Activated CD8-positive, alpha-beta memory T cell treated with anti-CD3 and anti-CD28 coated beads for 48 hours (primary cell): ENCODE measurements around the gene STXBP6.

Experiments
- DNase-seq, 3 experiments: peaks; one replicate each; pipeline ENCODE4 v3.0.0-alpha.2; 2020; ENCODE audit warnings: low read depth in 2 of 3, low spot score in 2 of 3

Gene STXBP6

DNA sequence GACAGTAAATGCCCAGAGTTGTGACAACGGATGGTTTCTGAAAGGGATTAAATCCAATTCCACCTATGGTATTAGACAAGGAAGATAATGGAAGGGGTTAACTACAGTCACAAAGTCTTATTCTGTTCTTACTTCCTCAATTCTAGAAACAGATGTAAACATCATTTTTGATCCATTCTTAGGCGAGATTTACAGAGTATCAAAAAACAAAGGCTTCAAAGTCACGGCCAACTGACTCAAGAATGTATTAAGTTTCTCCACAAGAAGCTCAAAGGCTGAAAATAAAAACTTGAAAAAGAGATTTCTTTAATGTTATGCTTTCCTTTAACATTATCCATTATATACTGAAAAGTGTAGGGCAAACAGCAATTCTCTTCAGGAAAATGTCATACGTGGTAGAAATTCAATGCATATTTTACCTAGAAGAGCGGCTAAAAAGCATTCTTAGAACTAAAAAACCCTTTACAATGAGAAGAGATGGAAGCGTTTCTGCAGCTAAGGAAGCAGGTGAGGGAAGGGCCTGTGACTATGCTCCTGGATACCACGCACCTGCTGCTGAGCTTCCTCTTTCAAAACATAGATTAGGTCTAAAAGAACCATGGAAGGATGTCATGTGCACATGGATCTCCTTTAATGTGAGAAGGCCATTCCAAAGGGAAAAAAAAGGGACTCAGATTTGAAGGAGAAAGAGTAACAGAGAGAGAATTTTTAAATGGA, 185.8 kb downstream of the STXBP6 start:
- DNase-seq: no peak

DNA sequence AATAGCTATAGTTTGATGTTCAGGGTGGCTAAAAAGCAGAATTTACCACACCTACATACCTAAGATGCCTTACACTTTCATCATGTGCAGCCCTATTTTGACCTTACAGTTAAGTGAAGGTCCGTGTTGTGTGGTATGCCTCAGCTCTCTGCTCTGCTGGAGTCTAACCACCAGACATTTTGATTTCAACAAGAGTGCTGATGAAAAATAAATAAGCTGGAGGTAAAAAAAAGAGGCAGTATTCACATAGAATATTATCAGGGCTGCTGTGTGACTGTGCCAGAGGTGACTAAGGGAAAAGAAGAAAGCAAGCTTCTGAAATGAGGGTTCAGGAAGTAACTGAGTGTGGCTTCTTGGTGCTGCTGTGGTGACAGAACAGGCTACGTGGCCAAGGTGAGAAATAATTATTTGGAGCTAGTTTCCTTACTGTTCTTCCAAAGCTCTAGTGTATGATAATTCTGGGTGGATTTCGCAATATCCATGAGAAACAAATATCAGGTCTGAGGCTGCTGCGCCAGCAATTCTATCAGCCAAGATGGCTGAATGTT, 188.8 kb downstream of the STXBP6 start:
- DNase-seq: no peak

DNA sequence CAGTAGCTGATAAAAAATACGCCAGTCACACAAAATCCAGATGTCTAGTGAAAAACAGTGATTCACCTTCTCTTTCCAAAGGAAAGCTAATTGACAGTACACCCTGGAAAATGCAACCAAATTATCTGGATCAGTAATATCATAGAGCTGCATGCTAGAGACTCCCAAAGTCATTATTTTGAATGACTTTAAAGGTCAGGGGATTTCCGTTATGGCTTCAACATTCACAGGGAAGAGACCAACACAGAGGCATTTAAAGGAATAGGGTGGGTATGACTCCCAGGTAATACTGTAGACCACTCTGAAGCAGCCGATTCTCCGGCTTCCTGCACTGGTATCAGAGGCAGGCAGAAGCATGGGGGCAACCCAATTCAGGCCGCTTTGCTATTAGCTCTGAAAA, 190.4 kb downstream of the STXBP6 start:
- no peak for DNase-seq

DNA sequence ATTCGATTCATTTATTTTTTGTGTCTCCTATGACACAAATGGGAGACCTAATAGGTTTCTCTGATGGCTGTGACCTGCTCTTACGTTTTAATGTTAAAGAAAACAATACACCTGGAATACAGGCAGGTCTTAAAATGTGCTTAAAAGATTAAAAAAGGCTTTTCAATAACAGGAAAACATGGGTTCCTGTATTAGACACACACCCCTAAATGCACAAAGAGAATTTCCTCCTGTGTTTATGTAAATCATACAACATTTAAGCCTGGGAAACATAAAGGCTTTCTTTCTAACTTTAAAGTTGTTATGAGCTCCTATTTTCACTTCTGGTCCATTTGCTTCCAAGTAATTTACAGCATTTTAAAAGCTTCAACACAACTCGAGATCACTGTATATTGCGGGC, 191.3 kb downstream of the STXBP6 start:
- no peak for DNase-seq

DNA sequence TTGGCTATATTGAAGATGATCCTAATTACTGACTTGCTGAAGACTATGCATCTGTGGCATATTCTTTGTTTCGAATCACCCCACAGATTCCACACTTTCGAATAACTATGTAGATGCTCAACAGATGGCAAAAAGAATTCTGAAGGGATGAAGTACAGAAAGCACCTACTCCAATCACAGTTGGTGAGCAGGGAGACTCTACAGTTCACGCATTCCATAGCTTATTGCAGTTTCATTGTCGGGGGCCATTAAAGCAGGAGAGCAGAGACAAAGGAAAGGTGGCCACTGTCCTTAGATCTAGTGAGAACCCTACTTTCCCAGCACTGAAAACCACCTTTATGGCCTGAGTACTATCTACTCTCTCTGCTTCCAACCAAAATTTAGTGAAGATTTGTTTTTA, 191.9 kb downstream of the STXBP6 start:
- DNase-seq: no peak

DNA sequence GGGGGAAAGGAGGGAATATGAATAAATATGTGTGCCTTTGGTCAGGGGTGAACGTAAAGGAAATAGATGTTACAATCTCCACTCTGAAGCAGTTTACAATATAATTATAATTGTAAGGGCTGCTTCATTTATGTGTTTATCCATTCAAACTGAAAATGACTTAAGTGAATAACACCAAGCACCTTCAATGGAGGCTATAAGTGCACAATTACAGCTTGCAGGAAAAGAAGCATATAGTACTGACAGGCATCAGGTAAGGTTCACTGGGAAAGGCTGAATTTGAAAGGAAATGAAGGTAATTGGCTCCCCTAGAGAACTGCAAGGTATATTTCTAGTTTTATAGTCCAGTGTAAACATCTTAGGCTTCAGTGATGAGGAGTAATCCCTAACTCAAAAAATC, 192.7 kb downstream of the STXBP6 start:
- no peak for DNase-seq

DNA sequence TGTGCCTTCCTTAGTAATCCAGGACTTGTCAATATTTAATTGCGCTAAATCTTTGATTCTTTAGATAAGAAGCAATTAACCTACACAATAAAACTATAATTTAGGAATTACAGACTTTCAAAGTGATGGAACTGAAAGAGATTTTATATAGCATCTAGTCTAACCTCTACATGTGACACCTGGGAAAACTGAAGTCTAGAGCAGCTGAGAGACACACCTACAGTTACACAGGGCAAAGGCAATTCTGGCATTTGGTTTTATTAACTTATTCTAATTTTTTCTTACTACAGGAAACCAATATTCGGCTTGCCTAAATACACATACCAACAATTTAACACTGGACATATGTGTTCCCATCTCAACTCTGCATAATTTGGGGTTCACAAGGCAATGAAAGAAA, 196.5 kb downstream of the STXBP6 start:
- DNase-seq: no peak

DNA sequence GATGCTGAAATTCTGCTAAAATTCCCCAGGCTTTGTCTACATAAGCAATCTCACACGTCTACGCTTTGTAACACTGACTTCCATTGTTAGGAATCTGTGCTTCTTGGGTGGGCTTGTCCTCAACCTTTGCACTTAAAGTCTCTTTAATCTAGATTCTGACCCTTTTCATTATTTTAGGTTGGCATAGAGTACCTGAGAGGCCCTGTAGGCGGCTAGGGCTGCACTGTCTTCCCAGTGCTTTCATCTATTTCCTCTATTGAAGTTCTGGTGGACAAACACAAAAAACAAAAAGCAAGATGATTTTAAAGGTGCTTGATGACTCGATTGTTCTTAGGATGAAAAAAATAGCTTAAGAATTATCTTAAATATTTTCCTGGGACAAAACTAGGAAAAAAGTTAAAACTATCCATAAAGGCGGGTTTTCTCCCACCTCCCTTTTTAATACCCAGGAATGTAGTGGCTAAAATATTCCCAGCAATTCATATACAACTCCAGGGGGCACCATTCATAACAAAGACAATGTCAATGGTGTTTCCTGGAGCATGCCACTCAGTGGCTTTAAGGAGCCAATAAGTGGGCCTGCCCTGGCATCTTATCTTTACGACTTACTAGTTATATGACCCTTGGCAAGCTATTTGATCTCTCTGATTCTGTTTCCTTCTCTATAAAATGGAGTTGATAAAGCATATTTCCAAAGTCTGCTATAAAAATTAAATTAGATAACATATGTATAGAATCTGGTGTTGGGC, 197.5 kb downstream of the STXBP6 start:
- DNase-seq: no peak

DNA sequence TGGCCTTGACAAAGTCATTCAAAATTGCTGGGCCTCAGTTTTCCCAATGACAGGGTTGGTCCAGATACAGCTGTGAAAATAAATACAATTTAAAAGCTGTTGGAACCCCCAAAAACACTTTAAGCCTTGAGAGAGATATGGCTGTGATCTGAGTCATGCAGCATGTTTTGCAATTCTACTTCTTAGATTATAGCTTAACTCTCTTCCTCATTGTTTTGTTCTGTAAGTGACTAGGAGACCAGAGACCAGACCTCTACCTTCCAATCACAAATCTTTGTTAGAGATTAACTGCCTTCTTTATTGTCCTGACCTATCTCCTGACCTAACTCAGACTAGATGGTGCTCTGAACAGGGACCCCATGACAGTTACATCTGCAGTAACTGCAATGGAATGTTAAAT, 198.1 kb downstream of the STXBP6 start:
- no peak for DNase-seq

DNA sequence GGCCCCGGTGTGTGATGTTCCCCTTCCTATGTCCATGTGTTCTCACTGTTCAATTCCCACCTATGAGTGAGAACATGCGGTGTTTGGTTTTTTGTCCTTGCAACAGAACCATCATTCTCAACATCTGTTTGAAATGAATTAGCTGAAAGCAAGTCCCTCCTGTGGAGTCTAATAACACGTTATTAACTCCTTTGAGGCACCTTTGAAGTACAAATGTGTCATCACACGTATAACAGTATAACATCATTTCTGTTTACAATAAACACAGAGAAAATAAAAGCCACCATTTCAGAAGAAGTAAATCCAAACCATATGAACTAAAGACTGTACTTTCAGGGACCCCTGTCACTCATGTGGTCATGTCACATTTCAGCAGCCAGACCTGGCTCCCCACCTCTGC, 198.5 kb downstream of the STXBP6 start:
- no peak for DNase-seq

DNA sequence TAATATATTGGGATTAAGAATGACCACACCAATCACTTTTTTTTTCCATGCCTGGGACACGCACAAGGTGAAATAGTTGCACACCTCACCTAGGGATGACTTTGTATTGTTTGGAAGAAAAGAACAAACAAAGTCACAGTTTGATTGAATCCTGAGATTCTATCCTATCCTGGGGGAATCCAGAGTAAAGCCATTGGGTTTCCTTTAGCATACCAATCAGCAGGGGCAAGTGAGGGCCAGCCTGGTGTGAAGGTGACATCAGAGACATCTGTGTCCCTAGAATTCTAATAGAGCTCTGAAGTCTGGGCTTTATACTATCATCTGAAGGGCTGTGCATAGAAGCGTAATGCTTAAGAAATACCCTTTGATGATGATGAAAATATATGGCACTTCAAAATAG, 199.9 kb downstream of the STXBP6 start:
- no peak for DNase-seq

DNA sequence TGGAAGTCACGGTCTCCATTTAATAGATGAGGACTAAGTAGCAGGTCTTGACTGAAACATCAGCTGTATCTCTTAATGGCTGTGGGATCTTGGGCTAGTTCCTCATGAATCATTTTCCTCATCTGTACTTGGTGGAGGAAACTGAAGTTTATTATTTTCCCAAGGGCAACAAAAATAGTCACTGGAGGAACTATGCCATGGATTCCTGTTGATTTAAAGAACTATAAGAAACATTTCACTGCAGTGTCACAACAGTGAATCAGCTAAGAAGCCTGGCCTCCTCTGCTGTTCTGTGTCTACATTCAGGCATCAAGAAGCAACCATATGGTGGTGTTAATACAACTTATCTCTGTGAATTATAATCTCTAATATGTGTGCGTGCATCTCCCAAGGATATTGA, 200.5 kb downstream of the STXBP6 start:
- no peak for DNase-seq

DNA sequence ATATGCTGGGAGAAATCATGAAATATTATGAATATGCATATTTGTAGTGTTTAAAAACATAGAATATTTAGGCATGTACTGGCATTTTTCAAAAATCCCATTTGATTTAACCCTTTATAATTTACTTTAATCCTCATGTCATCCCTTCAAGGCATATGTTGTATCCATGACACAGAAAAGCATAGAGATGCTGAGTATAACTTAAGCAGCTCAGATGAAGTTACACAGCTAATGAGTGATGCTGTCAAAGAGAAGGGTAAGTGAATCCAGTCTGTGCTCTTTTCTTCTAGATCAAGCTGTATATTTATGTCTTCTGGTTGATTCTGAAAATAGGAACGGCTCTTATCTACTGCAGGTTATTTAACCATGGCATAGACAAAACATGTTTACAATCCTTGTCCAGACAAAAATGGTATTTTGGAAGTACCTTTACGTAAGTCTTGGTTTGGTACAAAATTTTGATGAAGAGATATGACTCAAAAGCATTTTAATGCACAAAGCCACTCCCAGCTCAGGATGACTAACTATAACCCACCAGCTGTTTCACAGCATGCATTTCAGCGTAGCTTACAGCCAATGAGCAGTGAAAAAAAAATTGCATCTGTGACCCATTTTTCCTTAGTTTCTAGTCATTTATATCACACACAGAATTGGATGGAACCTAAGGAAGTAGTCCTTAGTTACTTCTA, 201.7 kb downstream of the STXBP6 start:
- no peak for DNase-seq

DNA sequence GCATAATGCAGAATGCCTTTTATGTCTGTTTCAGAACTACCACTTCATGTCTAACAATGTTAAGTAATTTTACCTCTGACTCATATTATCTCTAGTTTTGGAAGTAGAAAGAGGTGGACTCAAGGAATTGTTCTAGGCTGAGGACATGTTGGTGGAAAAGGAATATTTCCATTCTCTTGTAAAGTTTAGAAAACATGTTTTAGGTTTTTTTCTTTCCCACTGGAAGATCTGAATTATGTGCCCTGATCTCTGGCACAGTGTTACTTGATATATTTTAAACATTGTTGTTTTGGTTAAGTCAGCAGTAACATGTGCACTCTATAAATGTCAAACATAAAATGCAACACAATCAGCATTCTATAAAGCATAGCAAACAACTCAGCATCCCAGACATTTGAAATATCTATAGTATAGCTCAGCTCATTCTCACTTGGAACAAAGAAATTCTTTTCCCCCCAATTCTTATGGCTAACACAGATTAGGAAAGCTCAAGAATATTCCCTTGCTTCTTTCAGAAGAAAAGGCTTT, 202.3 kb downstream of the STXBP6 start:
- DNase-seq: no peak

DNA sequence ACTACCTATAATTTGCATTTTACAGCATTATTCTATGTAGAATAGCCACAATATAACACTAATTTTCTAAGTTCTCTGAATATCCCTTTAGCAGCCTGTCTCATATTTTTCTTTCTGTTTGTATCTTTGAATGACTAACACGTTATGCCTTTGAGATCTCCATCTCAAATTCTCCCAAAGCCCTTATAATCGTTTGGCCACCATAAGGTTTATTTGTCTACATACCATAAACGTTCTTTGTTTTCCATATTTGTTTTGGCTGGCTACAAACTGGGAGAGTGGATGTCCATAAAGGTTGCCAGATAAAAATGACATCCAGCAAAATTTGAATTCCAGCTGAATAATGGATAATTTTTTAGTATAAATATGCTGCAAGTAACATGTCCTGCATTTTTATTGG, 203.7 kb downstream of the STXBP6 start:
- DNase-seq: no peak

DNA sequence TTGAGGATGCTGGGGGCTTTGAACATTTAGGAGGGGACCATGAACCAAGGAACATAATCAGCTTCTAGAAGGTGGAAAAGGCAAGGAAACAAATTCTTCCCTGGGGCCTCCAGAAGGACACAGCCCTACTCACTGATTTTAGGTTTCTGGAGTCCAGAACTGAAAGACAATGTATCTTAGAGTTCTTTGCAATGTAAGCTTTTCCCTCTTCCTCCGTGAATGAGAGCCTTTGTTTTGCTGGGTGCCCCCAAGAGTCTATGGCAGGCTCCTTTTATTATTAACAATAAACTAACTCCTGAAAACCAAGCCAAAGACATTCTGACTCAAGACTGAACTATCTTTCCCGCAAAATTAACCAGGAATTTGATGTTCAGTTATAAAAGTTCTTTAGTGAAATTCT, 204.1 kb downstream of the STXBP6 start:
- DNase-seq: no peak

DNA sequence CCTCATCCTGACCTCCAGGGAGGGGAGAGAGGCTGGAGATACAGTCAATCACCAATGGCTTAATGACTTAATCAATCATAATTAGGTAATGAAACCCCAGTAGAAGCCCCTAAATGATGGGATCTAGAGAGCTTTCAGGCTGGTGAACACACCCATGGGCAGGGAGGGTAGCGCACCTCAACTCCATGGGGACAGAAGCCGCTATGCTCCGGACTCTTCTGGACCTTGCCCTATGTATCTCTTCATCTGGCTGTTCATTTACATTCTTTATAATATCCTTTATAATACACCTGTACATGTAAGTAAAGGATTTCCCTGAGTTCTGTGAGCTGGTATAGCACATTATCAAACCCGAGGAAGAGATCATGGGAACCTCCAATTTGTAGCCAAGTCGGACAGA, 205.9 kb downstream of the STXBP6 start:
- DNase-seq: no peak

DNA sequence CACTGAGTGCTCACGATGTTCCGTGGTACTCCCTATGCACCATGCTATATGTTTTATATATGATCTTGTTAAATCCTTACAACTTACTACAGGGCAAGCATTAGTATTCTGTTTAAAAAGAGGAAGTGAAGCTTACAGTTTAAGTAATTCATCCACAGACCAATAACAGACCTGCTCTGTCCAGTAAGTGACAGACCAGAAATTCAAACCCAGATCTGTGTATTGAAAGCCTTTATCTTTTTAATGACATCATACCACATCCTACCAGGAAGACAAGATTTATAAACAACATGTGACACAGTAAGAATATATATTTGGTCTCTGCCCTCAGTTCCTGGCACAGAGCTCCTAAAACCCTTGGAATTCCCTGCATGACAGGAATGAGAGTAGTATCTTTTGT, 206.5 kb downstream of the STXBP6 start:
- no peak for DNase-seq

DNA sequence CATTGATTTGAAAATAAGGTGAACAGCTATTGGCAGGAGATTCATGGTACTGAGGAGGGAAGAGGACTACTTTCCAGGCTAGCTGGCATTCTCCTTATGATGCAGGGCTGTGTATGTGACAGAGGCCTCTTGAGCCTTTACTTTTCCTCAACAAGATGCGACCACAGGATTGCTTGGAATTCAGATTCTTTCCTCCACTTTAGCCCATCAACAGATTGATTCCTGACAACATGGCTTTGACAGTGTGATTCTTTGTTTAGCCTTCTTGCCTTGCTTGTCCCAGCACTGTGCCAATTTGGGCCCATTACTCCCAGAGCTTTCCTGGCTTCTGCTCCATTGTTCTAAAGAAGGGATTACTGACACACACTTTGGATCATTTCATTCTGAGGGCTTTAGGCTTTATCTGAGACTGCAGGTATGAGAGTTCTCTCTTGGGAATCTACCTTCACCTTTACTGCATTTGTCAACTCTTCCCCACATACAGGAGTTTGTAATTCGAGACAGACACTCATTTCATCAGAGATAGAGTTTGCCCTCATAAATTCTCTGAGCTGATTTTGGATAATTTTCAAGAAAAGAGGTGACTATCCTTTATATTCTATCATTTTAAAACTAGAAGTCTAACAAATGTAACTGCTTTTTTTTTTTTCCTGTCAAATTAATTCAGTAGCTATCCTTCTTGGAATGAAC, 209.6 kb downstream of the STXBP6 start:
- no peak for DNase-seq

DNA sequence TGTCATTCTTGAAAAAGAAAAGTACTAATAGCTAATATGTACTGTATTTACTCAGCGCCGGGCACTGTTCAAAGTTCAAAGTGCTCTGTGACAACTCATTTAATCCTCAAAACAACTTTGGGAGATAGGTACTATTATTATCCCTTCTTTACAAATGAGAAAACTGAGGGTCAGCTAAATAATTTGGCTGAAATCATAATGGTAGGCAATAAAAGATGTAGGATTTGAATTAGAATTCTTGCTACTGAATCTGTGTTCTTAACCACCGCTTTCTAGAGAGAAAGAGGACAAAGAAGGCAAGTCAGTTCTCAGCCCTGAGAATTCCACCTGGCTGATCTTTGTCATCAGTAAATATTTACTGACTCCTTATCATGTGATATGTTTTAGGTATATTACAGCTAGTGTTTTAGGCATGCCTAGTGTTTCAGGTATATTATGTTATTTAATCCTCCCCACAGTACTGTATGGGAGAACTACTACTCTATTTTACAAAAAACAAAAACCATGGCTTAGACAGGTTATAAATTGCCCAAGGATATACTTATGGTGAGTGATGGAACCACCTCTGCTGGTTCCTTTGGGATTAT, 210.2 kb downstream of the STXBP6 start:
- DNase-seq: no peak
